Stimulated activated CD4-positive, alpha-beta T cell treated with anti-CD3 and anti-CD28 coated beads, Interleukin-15, amount 100 ng/mL, for 1 hour (primary cell): ENCODE measurements around the gene TTBK2.
"Not testable (repeated sequence)": the region's sequence is repeated elsewhere in the genome, so short reads cannot be mapped to it uniquely, and the experiment has no call there.

Experiments used
- DNase-seq, 2 donors: peaks; one replicate each; pipeline ENCODE4 v3.0.0-alpha.2; 2020; ENCODE audit warnings: low read depth in 1 of 2, low spot score in 1 of 2

Gene TTBK2

DNA sequence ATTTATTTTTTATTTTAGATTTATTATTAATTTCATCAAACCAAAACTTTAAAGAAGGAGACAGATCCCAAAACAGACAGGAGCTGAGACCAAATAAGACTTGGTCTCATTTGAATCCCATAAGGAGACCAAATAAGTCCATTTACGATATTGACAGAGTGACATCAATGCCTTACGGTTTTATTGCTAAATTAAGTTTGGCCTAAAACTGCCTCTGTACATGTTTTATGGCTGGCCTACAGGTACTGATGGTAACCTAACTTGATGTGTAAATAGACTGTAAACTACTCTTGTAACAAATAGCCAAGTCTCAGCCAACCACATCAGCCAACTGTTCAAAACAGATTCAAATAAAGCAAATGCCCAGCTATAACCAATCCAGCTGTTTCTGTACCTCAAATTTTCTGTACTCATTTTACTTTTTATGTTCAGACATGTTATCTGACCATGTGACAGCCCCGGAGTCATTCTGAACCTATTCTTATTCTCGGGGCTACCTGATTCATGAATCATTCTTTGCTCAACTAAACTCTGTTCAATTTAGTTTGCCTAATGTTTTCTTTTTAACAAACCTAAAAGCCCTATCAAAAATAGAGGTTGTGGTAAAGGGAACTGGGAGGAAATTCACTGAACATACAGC lies 94.2 kb downstream of the TTBK2 start:
- DNase-seq, result no peak

DNA sequence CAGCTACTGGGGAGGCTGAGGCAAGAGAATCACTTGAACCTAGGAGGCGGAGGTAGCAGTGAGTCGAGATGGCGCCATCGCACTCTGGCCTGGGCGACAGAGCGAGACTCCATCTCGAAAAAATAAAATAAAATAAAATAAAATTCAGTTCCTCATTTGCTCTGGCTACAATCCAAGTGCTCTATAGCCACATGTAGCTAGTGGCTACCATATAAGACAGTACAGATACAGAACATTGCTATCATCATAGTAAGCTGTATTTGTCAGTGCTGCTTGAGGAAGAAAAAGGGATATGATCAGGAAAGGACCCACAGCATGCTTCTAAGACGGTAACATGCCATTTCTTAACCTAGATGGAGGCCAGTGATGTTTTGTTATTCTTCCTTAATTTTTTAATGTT lies 95.0 kb downstream of the TTBK2 start:
- no peak for DNase-seq

DNA sequence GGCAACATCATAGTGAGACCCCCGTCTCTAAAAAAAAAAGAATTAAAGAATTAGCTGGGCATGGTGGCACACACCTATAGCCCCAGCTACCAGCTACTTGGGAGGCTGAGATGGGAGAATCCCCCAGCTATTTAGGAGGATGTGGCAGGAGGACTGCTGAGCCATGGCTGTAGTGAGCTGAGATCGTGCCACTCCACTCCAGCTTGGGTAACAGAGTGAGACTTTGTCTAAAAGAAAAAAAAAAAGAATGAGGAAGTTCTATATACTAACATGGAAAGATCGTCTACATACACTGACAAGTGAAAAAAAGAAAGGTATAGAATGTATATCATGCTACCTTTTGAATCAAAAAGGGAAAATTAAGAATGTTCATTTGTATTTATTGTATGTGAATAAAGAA lies 99.8 kb downstream of the TTBK2 start:
- no peak for DNase-seq

DNA sequence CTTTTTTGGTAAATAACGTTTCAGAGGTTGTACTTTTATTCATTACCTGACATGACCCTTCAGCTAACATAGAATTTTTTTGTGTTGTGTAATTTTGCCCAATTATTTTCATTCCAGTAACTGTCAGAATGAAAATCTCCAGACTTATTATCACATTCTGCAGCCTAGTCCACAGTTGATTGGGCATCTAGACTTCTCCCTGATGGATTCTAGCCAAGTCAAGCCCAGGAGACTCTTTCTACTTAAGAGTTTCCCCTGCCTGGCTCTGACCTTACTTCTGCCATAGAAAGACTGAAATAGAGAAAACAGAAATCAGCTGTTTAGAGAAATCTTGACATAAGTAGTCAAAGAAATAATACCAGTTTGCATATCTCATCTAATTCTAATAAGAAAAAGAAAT lies 100.8 kb downstream of the TTBK2 start:
- no peak for DNase-seq

DNA sequence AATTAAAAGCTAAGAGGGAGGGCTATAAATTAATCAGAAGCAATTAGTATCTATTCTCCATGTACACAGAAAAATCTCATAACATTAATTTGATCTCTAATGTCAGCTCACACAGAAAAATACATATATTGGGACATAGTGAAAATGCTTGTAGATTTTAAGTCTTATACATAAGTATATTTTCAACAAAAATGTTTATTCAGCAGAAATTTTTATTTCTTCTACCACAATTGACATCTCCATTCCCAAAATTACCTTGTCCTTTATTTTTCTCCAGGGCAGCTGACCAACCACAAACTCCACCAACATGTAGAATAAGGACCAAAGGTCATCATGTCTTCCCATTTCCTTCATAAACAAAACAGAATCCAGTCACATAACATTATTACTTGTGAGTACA lies 109.1 kb downstream of the TTBK2 start:
- no peak for DNase-seq

DNA sequence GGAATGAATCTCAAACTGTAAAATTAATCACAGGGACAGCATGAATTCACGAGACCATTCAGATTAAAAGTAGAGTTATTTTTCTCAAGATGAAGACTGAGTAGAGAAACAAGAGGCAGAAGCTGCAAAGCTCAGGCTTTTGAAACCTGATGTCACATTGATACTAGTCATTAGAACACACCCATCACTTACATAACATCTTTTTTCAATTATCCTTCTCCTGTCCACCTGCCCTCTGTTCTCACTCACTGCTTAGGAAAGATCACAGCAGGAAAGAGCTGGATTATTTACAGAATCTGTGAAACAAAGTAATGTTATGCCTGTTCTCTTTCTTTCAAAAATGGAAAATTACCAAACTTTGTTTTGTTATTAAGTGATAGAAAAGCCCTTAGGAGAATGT lies 111.7 kb downstream of the TTBK2 start:
- no peak for DNase-seq

DNA sequence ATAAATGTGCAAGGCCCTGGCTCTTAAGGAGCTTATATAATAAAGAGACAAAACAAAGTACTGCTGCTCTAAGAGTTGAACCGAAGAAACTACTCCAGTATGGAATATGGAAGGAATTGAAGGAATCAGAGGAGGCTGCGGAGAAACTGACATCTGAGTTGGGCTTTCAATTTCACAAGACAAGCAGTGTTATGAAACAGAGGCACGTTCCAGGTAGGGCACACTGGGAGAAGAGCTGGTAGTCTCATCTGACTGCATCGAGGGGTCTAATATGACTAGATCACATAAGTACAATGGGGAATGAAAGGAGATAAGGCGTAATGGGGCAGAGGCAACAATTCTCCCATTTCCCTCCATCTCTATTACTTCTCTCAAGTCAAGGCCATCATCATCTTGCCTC lies 115.3 kb downstream of the TTBK2 start:
- no peak for DNase-seq

DNA sequence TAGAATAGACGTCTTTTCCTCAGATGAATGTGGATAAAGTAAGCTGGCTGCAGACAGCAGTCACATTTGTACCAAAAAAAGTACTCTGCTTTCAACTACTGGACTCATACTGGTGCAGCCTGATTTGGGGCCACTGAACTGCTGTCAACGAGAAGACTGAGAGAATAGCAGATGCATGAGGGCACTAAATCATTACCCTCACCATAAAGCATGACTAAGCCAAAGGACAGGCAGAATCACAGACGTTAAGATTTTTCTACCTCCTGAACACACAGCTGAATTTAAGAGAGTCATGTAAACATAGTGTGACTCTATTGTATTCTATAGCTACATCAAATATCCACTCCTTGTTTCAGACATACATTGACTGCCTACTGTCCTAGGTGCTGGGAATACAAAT lies 115.8 kb downstream of the TTBK2 start:
- no peak for DNase-seq

DNA sequence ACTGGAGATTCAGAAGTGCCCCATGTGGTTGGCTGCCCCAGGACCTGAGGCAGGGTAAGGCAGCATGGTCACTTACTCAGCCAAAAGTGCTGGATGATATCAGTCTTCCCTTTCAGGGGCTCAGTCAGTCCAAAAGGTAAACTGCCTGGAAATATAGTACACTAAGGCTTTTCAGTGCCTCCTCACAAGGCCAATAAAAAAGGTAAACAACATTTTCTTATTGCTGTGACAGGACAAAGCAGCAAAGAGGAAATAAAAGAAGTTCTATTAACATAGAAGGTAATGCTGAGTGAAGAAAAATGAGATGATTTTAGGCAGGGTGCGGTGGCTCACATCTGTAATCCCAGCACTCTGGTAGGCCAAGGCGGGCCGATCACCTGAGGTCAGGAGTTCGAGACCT lies 117.1 kb downstream of the TTBK2 start:
- DNase-seq, result no peak

DNA sequence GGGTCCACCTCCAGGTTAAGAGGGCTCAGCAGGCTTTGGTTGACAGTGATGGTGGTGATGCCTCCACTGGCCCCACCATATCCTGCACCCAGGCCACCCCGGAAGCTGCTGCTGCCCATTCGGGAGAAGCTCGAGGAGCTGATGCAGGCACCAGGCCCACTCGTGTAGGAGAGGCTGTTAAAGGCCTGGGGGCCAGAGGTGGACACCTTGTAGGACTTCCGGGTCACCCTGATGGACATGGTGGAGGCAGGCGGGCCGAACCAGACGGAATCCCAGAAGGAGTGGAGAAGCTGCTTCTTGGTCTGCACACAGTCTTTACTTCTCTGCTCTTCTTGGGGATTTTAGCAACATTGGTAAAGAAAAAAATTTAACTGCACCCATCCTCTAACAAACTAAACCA lies 118.4 kb downstream of the TTBK2 start:
- no peak for DNase-seq

DNA sequence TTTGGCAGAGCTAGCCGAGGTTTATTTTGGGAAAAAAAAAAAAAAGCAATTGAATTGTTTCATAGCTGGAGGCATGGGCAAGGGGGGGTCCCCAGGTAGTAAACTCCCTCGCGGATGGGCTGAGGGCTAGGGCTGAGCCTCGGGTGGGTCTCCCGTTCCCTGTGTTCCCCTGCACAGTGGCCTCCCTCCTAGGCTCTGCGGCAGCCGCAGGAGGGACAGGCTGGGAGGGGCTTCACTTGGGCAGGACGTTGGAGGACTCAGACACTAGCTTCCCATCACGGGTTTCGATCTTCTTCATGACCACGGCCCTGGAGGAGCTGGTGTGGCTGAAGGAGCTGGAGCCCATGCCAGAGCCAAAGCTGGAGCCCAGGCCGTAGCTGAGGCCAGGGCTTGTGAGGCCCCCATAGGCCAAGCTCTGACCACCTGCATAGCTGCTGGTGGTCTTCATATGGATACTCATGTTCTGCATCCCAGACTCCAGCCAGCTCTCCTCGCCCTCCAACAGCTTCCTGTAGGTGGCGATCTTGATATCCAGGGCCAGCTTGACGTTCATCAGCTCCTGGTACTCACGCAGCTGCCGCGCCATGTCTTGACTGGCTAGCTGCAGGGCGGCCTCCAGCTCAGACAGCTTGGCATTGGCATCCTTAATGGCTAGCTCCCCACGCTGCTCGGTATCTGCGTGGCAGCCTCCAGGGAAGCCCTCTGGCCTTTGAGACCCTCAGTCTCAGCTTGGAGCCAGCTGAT lies 119.7 kb downstream of the TTBK2 start:
- DNase-seq, result no peak

DNA sequence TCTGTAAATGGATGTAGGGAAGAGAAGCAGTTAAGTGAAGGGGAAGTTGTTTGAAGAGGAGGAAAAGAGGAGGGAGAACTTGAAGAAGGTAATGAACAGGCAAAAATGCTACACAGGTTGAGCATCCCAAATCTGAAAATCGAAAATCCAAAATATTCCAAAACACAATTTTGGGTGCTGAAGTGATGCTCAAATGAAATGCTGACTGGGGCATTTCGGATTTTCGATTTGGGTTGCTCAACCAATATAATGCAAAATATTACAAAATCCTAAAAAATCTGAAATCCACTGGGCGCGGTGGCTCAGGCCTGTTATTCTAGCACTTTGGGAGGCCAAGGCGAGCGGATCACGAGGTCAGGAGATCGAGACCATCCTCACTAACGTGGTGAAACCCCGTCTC lies 121.8 kb downstream of the TTBK2 start:
- no peak for DNase-seq

DNA sequence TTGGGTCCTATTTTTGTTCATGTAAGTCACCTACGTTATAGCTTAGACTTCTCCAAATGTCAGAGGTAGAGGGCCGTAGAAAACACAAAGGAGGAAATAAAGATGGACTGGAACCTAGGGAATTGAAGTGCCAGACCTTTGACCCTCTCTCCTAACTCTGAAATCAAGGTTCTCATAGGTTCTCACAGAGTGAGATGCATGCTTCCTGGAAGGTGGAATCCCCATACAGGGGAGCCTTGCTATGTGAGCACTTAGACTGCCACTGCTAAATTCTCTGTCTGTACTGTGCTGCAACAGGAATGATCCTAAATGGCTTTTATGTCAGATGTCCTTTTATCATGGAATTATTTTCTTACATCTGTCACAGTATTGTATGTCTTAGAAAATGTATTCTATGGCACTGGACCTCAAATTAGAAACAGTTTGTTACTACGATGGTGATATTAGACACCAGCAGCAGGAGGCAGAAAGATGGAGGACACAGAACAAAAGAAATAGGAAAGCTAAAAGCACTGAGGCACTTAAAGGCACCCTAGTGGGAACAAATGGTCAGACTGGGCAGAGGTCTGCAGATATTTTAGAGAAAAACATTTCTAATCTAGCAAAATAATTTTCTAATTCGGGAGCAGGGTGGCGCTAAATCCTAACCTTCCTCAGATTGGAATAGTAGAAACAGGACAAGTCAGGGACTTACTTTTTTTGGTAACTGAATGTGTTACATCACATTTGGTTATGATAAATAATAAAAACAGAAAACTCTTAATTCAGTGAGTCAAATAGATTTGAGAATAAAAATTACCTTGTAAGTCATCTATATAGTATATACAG lies 123.4 kb downstream of the TTBK2 start:
- no peak for DNase-seq

DNA sequence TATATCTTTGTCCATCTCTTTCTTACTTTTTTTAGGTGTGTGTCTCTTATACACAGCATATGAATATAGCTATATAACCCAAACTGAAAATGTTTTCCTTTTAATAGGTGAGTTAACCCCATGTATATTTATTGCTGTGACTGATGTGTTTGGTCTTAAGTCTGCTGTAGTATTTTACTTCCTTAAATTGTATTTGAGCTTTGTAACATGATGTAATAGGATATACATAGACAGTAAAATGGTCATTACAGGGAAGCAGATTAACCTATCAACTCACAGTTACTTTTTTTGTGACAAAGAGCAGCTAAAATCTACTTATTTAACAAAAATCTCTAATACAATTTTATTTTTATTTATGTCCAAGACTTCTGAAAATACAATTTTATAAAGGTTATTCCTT lies 131.9 kb downstream of the TTBK2 start:
- DNase-seq, result no peak

DNA sequence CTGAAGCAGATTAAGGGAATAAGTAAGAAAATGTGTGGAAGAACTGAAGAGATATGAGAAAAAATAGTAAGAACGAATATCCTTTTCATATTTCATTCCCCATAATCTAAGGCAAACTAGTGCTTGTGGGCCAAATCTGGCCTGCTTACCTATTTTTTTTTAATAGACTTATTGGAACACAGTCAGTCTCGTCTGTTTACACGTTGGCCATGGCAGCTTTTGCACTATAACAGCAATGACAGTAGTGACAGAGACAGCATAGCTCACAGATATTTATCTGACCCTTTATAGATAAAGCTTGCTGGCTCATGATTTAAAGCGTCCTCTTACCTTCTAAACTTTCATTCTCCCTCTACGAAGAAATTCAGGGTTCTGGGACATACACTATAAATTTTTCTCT lies 133.6 kb downstream of the TTBK2 start:
- DNase-seq, result no peak

DNA sequence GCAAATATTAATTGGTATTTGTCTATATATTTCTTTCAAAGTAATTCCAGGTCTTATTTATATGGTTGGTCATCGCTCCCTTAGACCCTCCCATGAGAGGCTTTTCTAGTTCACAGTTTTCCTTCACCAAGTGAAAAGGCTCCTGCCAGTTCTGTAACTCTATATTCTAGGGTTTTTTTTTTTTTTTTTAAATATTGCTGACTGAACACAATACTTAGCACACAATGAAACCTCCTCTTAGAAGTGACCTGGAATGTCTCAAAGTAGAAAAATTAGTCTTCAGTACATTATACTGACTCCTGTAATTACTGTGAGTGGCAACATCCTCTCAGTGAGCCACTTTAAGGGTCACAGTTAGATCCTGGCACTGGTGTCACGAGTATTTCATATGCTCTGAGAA lies 135.0 kb downstream of the TTBK2 start:
- no peak for DNase-seq

DNA sequence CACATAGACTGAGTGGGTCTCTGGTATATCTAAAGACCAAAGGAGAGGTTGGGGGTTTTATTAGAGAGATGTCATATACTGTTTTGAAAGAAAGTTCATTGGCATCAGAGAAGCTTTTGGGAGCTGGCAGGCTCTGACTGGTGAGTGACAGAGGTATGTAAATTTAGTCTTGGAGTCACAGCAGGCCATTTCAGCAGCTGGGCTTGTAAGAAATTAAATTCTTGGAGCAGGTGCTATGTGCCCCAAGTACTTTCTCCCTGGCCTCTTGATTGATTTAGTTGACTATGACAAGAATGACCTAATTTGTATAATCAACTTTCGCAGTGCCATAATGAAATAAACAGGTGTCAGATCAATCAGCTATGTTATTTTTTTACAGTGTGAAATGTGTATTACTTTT lies 135.9 kb downstream of the TTBK2 start:
- DNase-seq, result no peak

DNA sequence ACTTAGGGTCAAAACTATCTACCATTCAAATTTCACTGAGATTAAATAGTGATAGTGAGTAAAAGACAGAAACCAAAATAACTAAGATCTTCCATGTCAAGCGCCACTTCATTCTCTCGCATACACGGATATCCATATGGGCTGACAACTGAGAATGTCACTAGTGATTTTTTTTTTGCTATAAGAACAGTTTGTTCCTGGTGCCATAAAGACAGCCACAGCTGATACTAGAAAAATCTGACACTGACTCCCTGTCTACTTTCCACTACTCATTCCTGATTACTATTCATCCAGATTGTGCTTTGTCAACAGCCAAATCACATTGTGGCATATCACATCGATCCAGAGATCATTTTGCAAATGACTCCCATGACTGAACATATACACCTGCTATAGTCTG lies 137.9 kb downstream of the TTBK2 start:
- no peak for DNase-seq

DNA sequence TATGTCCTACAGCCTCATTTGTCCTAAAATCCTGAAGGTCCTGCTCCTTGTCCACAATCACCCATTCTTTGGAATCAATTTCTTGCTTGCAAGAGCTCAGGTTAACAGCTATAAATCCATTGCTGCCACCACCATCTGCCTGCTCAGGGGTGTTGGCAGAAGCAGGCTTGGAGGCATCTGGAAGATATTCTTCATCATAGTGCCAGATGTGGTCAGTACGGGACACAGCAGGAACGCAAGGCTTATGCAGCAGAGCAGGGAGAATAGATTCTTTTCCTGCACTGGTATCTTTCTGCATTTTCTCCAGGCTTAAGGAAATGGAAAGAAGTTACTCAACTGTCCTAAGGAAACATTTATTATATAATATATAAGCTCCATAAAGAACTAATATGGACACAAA lies 145.2 kb downstream of the TTBK2 start:
- DNase-seq, result no peak

DNA sequence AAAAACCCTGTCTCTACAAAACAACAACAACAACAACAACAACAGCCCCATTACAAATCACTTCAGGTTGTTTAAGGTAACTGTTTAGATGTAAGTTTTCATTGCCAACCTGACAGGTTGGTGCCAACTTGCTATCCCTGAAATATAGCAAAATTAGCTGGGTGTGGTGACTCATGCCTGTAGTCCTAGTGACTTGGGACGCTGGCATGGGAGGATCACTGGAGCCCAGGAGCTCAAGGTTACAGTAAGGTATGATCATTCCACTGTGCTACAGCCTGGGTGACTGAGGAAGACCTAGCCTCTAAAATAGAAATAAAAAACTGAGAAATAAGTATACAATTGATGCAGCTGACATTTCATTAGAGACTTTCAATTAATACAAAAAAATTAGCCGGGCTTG lies 147.7 kb downstream of the TTBK2 start:
- no peak for DNase-seq

DNA sequence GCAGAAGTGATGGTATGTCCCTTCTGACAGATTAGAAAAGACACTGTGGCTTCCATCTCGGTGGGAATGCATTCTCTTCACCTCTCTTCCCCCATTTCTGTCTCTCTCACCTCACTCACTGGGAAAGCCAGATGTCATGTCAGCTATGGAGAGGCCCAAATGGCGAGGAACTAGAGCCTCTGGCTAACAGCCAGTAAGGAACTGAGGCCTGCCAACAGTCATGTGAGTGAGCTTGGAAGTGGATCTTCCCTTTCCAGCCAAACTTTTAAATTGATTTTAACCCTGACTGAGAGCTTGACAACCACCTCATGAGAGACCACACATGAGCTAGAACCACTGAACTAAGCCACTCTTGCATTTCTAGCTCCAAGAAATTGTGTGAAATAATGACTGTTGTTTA lies 148.4 kb downstream of the TTBK2 start:
- no peak for DNase-seq

DNA sequence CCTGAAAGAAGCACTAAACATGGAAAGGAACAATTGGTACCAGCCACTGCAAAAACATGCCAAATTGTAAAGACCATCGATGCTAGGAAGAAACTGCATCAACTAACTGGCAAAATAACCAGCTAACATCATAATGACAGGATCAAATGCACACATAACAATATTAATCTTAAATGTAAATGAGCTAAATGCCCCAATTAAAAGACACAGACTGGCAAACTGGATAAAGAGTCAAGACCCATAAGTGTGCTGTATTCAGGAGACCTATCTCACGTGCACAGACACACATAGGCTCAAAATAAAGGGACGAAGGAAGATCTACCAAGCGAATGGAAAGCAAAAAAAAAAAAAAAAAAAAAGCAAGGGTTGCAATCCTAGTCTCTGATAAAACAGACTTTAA lies 154.5 kb downstream of the TTBK2 start:
- not testable (repeated sequence) for DNase-seq
